GM12878 (cell line): ENCODE measurements around the gene WFIKKN1. TPM values are rescaled to one million over a fixed set of nuclear protein-coding genes. Genes with fewer than 3 reads are reported as not detected.
A peak's percentile ranks its signal among the peaks of the same experiment; 100 is the strongest.

ENCODE experiments used
- BCL11A ChIP-seq: IDR thresholded peaks from 2 replicates; pipeline ENCODE4 v1.6.1; 2011; ENCODE audit warnings: low read depth, low read length
- E4F1 ChIP-seq: fragments of 450-650 bp; IDR thresholded peaks from 2 replicates; pipeline ENCODE4 v1.6.1; 2018; ENCODE audit warnings: borderline replicate concordance, mild to moderate bottlenecking; ENCODE audit not compliant: partially characterized antibody
- EGR1 ChIP-seq, 2 experiments: IDR thresholded peaks; 1 replicate in 1 of 2; 2 replicates in 1 of 2; pipeline ENCODE4 v1.6.1; 2011 to 2012; ENCODE audit warnings: low read depth in 2 of 2, low read length in 2 of 2, borderline replicate concordance in 1 of 2, mild to moderate bottlenecking in 1 of 2, moderate library complexity in 1 of 2
- ELK1 ChIP-seq: IDR thresholded peaks from 2 replicates; pipeline ENCODE4 v1.6.1; 2012; ENCODE audit warnings: low read depth, low read length, improper control_type of control experiment
- HDAC2 ChIP-seq: fragments of 200-600 bp; sonication (generic); IDR thresholded peaks from 2 replicates; pipeline ENCODE4 v1.6.1; 2017
- IKZF1 ChIP-seq: fragments of 450-650 bp; conservative IDR thresholded peaks from 2 replicates; pipeline ENCODE4 v1.6.1; 2017; ENCODE audit warnings: antibody characterized with exemption, mild to moderate bottlenecking
- JUNB ChIP-seq: IDR thresholded peaks from 2 replicates; pipeline ENCODE4 v1.6.1; 2016; ENCODE audit warnings: antibody characterized with exemption, mild to moderate bottlenecking
- MTA3 ChIP-seq: IDR thresholded peaks from 2 replicates; pipeline ENCODE4 v1.6.1; 2012; ENCODE audit warnings: low read length, inconsistent platforms, borderline replicate concordance
- NFXL1 ChIP-seq: fragments of 450-650 bp; IDR thresholded peaks from 2 replicates; pipeline ENCODE4 v1.6.1; 2017; ENCODE audit warnings: antibody characterized with exemption, mild to moderate bottlenecking, borderline replicate concordance
- NR2C1 ChIP-seq: fragments of 450-650 bp; IDR thresholded peaks from 2 replicates; pipeline ENCODE4 v1.6.1; 2017; ENCODE audit warnings: antibody characterized with exemption, mild to moderate bottlenecking, moderate library complexity
- PAX8 ChIP-seq: fragments of 450-650 bp; IDR thresholded peaks from 2 replicates; pipeline ENCODE4 v1.6.1; 2017; ENCODE audit warnings: mild to moderate bottlenecking, moderate library complexity
- RFX5 ChIP-seq: IDR thresholded peaks from 2 replicates; pipeline ENCODE4 v1.6.1; 2011; ENCODE audit warnings: low read depth, low read length, improper control_type of control experiment
- SREBF2 ChIP-seq: IDR thresholded peaks from 2 replicates; pipeline ENCODE4 v1.6.1; 2012; ENCODE audit warnings: mild to moderate bottlenecking, low read length
- SUZ12 ChIP-seq: fragments of 200-600 bp; sonication (generic); IDR thresholded peaks from one replicate; pipeline ENCODE4 v1.6.1; 2018; ENCODE audit warnings: antibody characterized with exemption, mild to moderate bottlenecking; ENCODE audit not compliant: unreplicated experiment
- TCF3 ChIP-seq: IDR thresholded peaks from 2 replicates; pipeline ENCODE4 v1.6.1; 2012; ENCODE audit warnings: low read depth, mild to moderate bottlenecking, low read length, borderline replicate concordance; ENCODE audit not compliant: insufficient read depth
- ZBED1 ChIP-seq: IDR thresholded peaks from 2 replicates; pipeline ENCODE4 v1.6.1; 2016; ENCODE audit warnings: borderline replicate concordance
- polyA plus RNA-seq, 11 experiments: library from polyadenylated mRNA; depleted of rRNA in 4 of 11; unstranded in 6 of 11; stranded (reverse) in 5 of 11; fragments of >200 nt; fragmentation: Nextera tagmentation in 4 of 11; fragmentation: Illumina TruSeq in 1 of 11; extraction: Ambion mirVana in 4 of 11; extraction: Trizol in 1 of 11; gene quantifications; 1 replicate in 1 of 11; 2 replicates in 10 of 11; pipeline versions ENCODE4 v1.2.1 to v1.2.3, GENCODE V29; 2011 to 2016; ENCODE audit warnings: inconsistent platforms in 2 of 11, missing spikeins in 2 of 11, low read depth in 1 of 11
- total RNA-seq, 4 experiments: library from RNA; depleted of rRNA in 3 of 4; stranded (reverse); fragments of >200 nt in 3 of 4; fragmentation: Illumina TruSeq in 1 of 4; extraction: Trizol in 1 of 4; gene quantifications; 2 replicates each; pipeline versions ENCODE4 v1.2.1 to v1.2.3, GENCODE V29; 2013 to 2021
- TF ChIP-seq, protein P1 (sequence below): fragments of 150-350 bp; IDR thresholded peaks from 2 replicates; pipeline ENCODE4 v1.6.1; 2016; ENCODE audit warnings: low read depth, low read length
- TF ChIP-seq, protein P2 (sequence below): fragments of 450-650 bp; IDR thresholded peaks from 2 replicates; pipeline ENCODE4 v1.6.1; 2017; ENCODE audit warnings: borderline replicate concordance
- TF ChIP-seq, protein P3 (sequence below): fragments of 450-650 bp; conservative IDR thresholded peaks from 2 replicates; pipeline ENCODE4 v1.6.1; 2017; ENCODE audit warnings: mild to moderate bottlenecking, moderate library complexity
- TF ChIP-seq, protein P4 (sequence below): IDR thresholded peaks from 2 replicates; pipeline ENCODE4 v1.6.1; 2011; ENCODE audit warnings: low read depth, mild to moderate bottlenecking, low read length, moderate library complexity, borderline replicate concordance; ENCODE audit errors: extremely low read depth

Gene WFIKKN1
- total and polyA plus RNA-seq, 10 of the 15 experiments (the other 5 are each of a cell fraction or from before 2014, with no cell fraction given), result 0.01 to 0.41 (median 0.05) TPM; not detected in 2

DNA sequence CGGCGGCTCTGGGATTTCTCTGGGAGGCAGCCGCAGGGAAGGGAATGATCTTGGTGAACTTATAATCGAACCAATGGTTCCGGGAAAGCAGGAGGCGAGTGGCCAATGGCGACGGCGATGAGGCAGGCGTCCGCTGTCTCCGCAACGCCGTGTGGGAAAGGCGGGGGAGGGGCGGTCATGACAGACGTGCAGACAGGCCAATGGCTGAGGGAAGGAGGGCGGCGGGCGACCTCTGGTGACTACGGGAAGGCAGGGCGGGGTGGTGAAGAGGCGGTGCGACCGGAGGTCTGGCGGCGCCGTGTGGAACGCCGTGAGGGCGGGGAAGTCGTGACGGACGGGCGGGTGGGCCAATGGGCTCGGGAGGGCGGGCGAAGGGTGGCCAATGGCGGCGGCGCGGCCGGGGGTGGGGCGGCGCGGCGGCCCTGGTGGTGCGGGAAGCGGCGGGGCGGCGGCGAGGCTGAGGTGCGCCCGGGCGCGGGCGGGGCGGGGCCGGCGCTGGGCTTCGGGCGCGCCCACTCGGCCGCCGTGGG, 41.1 kb upstream of the WFIKKN1 start, which contains the start of gene RAB40C (continued):
- TF ChIP-seq, protein P1, sequence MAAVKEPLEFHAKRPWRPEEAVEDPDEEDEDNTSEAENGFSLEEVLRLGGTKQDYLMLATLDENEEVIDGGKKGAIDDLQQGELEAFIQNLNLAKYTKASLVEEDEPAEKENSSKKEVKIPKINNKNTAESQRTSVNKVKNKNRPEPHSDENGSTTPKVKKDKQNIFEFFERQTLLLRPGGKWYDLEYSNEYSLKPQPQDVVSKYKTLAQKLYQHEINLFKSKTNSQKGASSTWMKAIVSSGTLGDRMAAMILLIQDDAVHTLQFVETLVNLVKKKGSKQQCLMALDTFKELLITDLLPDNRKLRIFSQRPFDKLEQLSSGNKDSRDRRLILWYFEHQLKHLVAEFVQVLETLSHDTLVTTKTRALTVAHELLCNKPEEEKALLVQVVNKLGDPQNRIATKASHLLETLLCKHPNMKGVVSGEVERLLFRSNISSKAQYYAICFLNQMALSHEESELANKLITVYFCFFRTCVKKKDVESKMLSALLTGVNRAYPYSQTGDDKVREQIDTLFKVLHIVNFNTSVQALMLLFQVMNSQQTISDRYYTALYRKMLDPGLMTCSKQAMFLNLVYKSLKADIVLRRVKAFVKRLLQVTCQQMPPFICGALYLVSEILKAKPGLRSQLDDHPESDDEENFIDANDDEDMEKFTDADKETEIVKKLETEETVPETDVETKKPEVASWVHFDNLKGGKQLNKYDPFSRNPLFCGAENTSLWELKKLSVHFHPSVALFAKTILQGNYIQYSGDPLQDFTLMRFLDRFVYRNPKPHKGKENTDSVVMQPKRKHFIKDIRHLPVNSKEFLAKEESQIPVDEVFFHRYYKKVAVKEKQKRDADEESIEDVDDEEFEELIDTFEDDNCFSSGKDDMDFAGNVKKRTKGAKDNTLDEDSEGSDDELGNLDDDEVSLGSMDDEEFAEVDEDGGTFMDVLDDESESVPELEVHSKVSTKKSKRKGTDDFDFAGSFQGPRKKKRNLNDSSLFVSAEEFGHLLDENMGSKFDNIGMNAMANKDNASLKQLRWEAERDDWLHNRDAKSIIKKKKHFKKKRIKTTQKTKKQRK, result peak; percentile 57
- TF ChIP-seq JUNB (no peak), PAX8 (no peak), SREBF2 (no peak), MTA3 (no peak), NFXL1 (no peak), HDAC2 (no peak), IKZF1 (no peak), RFX5 (peak; percentile 90), E4F1 (peak; percentile 20), ELK1 (0 out of 2 replicates have a peak, but pooled peaks have one; percentile 31), BCL11A (no peak), EGR1 (IDR thresholded peaks at IDR 0.05; ENCODE audit: borderline replicate concordance in 1 of 2, low read depth in 2 of 2, low read length in 2 of 2) (peak in 1 of 2 experiments; percentile 59; a peak in 1 of 3 replicates), NR2C1 (peak; percentile 41; the same call in 1 of the 2 replicates), SUZ12 (no peak), ZBED1 (no peak), TCF3 (no peak)
- TF ChIP-seq, protein P2, sequence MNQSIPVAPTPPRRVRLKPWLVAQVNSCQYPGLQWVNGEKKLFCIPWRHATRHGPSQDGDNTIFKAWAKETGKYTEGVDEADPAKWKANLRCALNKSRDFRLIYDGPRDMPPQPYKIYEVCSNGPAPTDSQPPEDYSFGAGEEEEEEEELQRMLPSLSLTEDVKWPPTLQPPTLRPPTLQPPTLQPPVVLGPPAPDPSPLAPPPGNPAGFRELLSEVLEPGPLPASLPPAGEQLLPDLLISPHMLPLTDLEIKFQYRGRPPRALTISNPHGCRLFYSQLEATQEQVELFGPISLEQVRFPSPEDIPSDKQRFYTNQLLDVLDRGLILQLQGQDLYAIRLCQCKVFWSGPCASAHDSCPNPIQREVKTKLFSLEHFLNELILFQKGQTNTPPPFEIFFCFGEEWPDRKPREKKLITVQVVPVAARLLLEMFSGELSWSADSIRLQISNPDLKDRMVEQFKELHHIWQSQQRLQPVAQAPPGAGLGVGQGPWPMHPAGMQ, result no peak
- TF ChIP-seq, protein P3, sequence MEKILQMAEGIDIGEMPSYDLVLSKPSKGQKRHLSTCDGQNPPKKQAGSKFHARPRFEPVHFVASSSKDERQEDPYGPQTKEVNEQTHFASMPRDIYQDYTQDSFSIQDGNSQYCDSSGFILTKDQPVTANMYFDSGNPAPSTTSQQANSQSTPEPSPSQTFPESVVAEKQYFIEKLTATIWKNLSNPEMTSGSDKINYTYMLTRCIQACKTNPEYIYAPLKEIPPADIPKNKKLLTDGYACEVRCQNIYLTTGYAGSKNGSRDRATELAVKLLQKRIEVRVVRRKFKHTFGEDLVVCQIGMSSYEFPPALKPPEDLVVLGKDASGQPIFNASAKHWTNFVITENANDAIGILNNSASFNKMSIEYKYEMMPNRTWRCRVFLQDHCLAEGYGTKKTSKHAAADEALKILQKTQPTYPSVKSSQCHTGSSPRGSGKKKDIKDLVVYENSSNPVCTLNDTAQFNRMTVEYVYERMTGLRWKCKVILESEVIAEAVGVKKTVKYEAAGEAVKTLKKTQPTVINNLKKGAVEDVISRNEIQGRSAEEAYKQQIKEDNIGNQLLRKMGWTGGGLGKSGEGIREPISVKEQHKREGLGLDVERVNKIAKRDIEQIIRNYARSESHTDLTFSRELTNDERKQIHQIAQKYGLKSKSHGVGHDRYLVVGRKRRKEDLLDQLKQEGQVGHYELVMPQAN, result no peak
- TF ChIP-seq, protein P4, sequence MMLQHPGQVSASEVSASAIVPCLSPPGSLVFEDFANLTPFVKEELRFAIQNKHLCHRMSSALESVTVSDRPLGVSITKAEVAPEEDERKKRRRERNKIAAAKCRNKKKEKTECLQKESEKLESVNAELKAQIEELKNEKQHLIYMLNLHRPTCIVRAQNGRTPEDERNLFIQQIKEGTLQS, result no peak
